CD4-positive, alpha-beta T cell treated with Interleukin-2 at 100 ng/mL for 4 hours (primary cell): ENCODE measurements around the gene TCP11L2.
"Not testable (repeated sequence)": the region's sequence is repeated elsewhere in the genome, so short reads cannot be mapped to it uniquely, and the experiment has no call there.

Source experiments
- DNase-seq: peaks from one replicate; pipeline ENCODE4 v3.0.0-alpha.2; 2020; ENCODE audit warnings: low spot score

TCP11L2 gene

GRCh38 chr12:106343214-106343528 is 40.6 kb downstream of the TCP11L2 start:
- DNase-seq, result no peak

GRCh38 chr12:106344131-106344530 is 41.6 kb downstream of the TCP11L2 start:
- DNase-seq, result no peak

GRCh38 chr12:106345746-106346145 is 43.2 kb downstream of the TCP11L2 start:
- peak; percentile 1 for DNase-seq

GRCh38 chr12:106348411-106348810 is 45.9 kb downstream of the TCP11L2 start:
- no peak for DNase-seq

GRCh38 chr12:106353175-106353574 is 50.6 kb downstream of the TCP11L2 start:
- no peak for DNase-seq

GRCh38 chr12:106357549-106358395 is 55.2 kb downstream of the TCP11L2 start, which contains the start of gene POLR3B:
POLR3B (plus strand) TSS chr12:106357748; CDS start chr12:106357880, 132 bp downstream.
- peak; percentile 97 for DNase-seq

GRCh38 chr12:106358396-106359241 is 56.1 kb downstream of the TCP11L2 start:
- no peak for DNase-seq

GRCh38 chr12:106359646-106360399 is 57.3 kb downstream of the TCP11L2 start:
- no peak for DNase-seq

- no peak for DNase-seq
These were observed 58.0 kb downstream of the TCP11L2 start for GRCh38 chr12:106360400-106360994.

GRCh38 chr12:106362971-106363370 is 60.4 kb downstream of the TCP11L2 start:
- DNase-seq, result no peak

- DNase-seq, result no peak
These were observed 61.7 kb downstream of the TCP11L2 start for GRCh38 chr12:106364261-106364660.

- no peak for DNase-seq
These were observed 67.3 kb downstream of the TCP11L2 start for GRCh38 chr12:106369624-106370346.

- peak; percentile 6 for DNase-seq
These were observed 76.3 kb downstream of the TCP11L2 start for GRCh38 chr12:106378788-106379187.

GRCh38 chr12:106380954-106381353 is 78.4 kb downstream of the TCP11L2 start:
- DNase-seq, result no peak

- not testable (repeated sequence) for DNase-seq
These were observed 79.3 kb downstream of the TCP11L2 start for GRCh38 chr12:106381866-106382265.

GRCh38 chr12:106386813-106387535 is 84.4 kb downstream of the TCP11L2 start:
- DNase-seq, result no peak

GRCh38 chr12:106387848-106388377 is 85.4 kb downstream of the TCP11L2 start:
- no peak for DNase-seq

GRCh38 chr12:106389151-106389550 is 86.6 kb downstream of the TCP11L2 start:
- no peak for DNase-seq

- DNase-seq, result no peak
These were observed 90.2 kb downstream of the TCP11L2 start for GRCh38 chr12:106392759-106393158.
